Measurements from ENCODE around the gene ZDHHC19.
A peak's percentile ranks its signal among the peaks of the same experiment; 100 is the strongest.

Gene ZDHHC19

GRCh38 chr3:196162679-196163078 is 48.5 kb downstream of the ZDHHC19 start:
- no peak for TF ChIP-seq CTCF (IDR thresholded peaks at IDR 0.05; ENCODE audit: low read depth, low read length)
- DNase-seq (ENCODE audit: extremely low read depth, low read depth): no peak

GRCh38 chr3:196159952-196160804 is 51.0 kb downstream of the ZDHHC19 start:
- peak; percentile 14 for DNase-seq (ENCODE audit: extremely low read depth, low read depth)
- no peak for TF ChIP-seq CTCF (IDR thresholded peaks at IDR 0.05; ENCODE audit: low read depth, low read length)

GRCh38 chr3:196159526-196159925 is 51.7 kb downstream of the ZDHHC19 start:
- TF ChIP-seq CTCF (IDR thresholded peaks at IDR 0.05; ENCODE audit: low read depth, low read length): no peak

GRCh38 chr3:196156160-196156559 is 55.0 kb downstream of the ZDHHC19 start:
- no peak for DNase-seq (ENCODE audit: extremely low read depth, low read depth)
- TF ChIP-seq CTCF (IDR thresholded peaks at IDR 0.05; ENCODE audit: low read depth, low read length): no peak

More at GRCh38 chr3:196159526-196159925, 51.7 kb downstream of the ZDHHC19 start:
- no peak for DNase-seq (ENCODE audit: extremely low read depth, low read depth)

- DNase-seq (ENCODE audit: extremely low read depth, low read depth): no peak
- TF ChIP-seq CTCF (IDR thresholded peaks at IDR 0.05; ENCODE audit: low read depth, low read length): no peak
Observed at GRCh38 chr3:196150481-196150880, 60.7 kb downstream of the ZDHHC19 start.

GRCh38 chr3:196149831-196150301 is 61.3 kb downstream of the ZDHHC19 start:
- DNase-seq (ENCODE audit: extremely low read depth, low read depth): no peak
- TF ChIP-seq CTCF (IDR thresholded peaks at IDR 0.05; ENCODE audit: low read depth, low read length): no peak

- TF ChIP-seq CTCF (IDR thresholded peaks at IDR 0.05; ENCODE audit: low read depth, low read length): no peak
- no peak for DNase-seq (ENCODE audit: extremely low read depth, low read depth)
Observed at GRCh38 chr3:196149375-196149774, 61.8 kb downstream of the ZDHHC19 start.

Data from AG09319 (cell line).